ENCODE measurements around the gene ARAP3. TPM values are rescaled to one million over a fixed set of nuclear protein-coding genes. Genes with fewer than 3 reads are reported as not detected.

ARAP3 gene
- total and polyA plus RNA-seq, 9 of the 15 experiments (the other 6 are each of a cell fraction or from before 2014, with no cell fraction given): 0.83 to 25.7 (median 6.4) TPM

DNA sequence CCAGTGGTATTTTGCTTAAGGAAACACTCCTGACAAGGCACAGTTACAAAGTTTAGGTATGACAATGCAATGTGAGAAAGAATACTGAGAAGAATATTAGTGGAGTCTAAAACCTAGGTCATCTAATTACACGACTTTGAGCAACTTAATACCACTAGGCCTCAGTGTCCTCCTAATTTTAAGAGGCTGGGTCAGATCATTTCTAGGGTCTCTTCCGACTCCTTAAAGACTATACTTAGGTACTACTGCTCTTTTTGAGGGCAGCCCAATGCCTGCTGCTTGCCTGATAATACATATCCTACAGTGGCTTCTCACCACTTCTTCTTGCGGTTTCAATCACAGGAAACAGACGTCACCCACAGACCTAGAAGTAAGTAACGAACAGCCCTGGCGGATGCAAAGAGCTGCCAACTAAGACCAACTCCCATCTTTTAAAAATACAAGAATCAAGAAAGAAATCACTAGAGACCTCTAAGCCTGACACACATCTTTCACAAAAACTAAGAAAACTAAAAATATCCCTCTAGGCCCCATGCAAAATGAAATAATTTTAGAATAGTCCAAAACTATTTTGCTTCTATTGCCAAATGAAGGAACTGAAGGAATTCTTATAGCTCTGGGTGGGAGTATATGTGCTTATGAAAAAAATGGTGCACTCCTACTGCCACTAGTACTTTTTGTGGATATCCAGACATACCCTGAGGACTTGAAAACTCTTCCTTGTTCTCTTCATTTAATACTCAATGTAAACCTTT, 76.3 kb downstream of the ARAP3 start (continued):
- no peak for TF ChIP-seq ELF4 (CRISPR knock-in tag; IDR thresholded peaks at IDR 0.05)
- no peak for TF ChIP-seq KLF6 (CRISPR knock-in tag; IDR thresholded peaks at IDR 0.05; ENCODE audit: borderline replicate concordance)
- TF ChIP-seq GTF2E2 (tag; IDR thresholded peaks at IDR 0.05): no peak
- TF ChIP-seq RBM22 (IDR thresholded peaks at IDR 0.05; ENCODE audit: low read depth, low read length, poor library complexity, severe bottlenecking): no peak
- TF ChIP-seq BRD4 (IDR thresholded peaks at IDR 0.05): no peak
- TF ChIP-seq ZBTB1 (CRISPR knock-in tag; IDR thresholded peaks at IDR 0.05; ENCODE audit: borderline replicate concordance, low read depth): no peak
- TF ChIP-seq, protein P1, sequence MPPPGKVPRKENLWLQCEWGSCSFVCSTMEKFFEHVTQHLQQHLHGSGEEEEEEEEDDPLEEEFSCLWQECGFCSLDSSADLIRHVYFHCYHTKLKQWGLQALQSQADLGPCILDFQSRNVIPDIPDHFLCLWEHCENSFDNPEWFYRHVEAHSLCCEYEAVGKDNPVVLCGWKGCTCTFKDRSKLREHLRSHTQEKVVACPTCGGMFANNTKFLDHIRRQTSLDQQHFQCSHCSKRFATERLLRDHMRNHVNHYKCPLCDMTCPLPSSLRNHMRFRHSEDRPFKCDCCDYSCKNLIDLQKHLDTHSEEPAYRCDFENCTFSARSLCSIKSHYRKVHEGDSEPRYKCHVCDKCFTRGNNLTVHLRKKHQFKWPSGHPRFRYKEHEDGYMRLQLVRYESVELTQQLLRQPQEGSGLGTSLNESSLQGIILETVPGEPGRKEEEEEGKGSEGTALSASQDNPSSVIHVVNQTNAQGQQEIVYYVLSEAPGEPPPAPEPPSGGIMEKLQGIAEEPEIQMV (tag; conservative IDR thresholded peaks at IDR 0.05; ENCODE audit: low read depth): no peak
- TF ChIP-seq RUNX1 (IDR thresholded peaks at IDR 0.05; ENCODE audit: low read depth): peak; percentile 94; the same call in 1 of the 2 replicates
- TF ChIP-seq XRCC5 (IDR thresholded peaks at IDR 0.05; ENCODE audit: low read depth, low read length): no peak
- no peak for TF ChIP-seq SREBF1 (IDR thresholded peaks at IDR 0.05; ENCODE audit: borderline replicate concordance, low read depth, low read length)
- no peak for TF ChIP-seq MCM2 (IDR thresholded peaks at IDR 0.05; ENCODE audit: low read depth)
- TF ChIP-seq ZNF444 (CRISPR knock-in tag; IDR thresholded peaks at IDR 0.05): no peak
- TF ChIP-seq, protein P2, sequence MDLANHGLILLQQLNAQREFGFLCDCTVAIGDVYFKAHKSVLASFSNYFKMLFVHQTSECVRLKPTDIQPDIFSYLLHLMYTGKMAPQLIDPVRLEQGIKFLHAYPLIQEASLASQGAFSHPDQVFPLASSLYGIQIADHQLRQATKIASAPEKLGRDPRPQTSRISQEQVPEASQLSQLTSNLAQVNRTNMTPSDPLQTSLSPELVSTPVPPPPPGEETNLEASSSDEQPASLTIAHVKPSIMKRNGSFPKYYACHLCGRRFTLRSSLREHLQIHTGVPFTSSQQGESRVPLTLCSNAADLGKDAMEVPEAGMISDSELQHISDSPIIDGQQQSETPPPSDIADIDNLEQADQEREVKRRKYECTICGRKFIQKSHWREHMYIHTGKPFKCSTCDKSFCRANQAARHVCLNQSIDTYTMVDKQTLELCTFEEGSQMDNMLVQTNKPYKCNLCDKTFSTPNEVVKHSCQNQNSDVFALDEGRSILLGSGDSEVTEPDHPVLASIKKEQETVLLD (IDR thresholded peaks at IDR 0.05): no peak
- no peak for TF ChIP-seq PURB (CRISPR knock-in tag; IDR thresholded peaks at IDR 0.05; ENCODE audit: low read depth)
- TF ChIP-seq, protein P3, sequence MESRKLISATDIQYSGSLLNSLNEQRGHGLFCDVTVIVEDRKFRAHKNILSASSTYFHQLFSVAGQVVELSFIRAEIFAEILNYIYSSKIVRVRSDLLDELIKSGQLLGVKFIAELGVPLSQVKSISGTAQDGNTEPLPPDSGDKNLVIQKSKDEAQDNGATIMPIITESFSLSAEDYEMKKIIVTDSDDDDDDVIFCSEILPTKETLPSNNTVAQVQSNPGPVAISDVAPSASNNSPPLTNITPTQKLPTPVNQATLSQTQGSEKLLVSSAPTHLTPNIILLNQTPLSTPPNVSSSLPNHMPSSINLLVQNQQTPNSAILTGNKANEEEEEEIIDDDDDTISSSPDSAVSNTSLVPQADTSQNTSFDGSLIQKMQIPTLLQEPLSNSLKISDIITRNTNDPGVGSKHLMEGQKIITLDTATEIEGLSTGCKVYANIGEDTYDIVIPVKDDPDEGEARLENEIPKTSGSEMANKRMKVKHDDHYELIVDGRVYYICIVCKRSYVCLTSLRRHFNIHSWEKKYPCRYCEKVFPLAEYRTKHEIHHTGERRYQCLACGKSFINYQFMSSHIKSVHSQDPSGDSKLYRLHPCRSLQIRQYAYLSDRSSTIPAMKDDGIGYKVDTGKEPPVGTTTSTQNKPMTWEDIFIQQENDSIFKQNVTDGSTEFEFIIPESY (CRISPR knock-in tag; IDR thresholded peaks at IDR 0.05): no peak
- peak; percentile 96 for TF ChIP-seq DPF2 (IDR thresholded peaks at IDR 0.05)
- no peak for TF ChIP-seq DDX20 (tag; IDR thresholded peaks at IDR 0.05; ENCODE audit: low read depth)
- TF ChIP-seq ZNF695 (CRISPR knock-in tag; IDR thresholded peaks at IDR 0.05): no peak
- TF ChIP-seq JUNB (CRISPR knock-in tag; conservative IDR thresholded peaks at IDR 0.05): no peak
- TF ChIP-seq TAF15 (IDR thresholded peaks at IDR 0.05; ENCODE audit: low read depth, low read length): no peak
- TF ChIP-seq KAT2B (IDR thresholded peaks at IDR 0.05; ENCODE audit: low read depth, low read length): no peak
- no peak for TF ChIP-seq ZNF224 (CRISPR knock-in tag; IDR thresholded peaks at IDR 0.05)
- TF ChIP-seq POLR3G (IDR thresholded peaks at IDR 0.05; ENCODE audit: extremely low read depth, insufficient read length, insufficient replicate concordance): no peak
- no peak for TF ChIP-seq FOXA1 (IDR thresholded peaks at IDR 0.05; ENCODE audit: borderline replicate concordance)
- TF ChIP-seq POLR3A (IDR thresholded peaks at IDR 0.05; ENCODE audit: borderline replicate concordance, extremely low read depth, insufficient read depth, insufficient read length): no peak
- peak; percentile 92 for TF ChIP-seq CREM (IDR thresholded peaks at IDR 0.05; ENCODE audit: low read depth)

Measured in K562 (cell line).